GM19043 (cell line): ENCODE data around the gene PRM1.

Experiments used
- ATAC-seq: cut with Tn5 transposase; IDR thresholded peaks from one replicate; pipeline ENCODE4 v1.9.1; 2021; ENCODE audit warnings: low read depth; ENCODE audit not compliant: unreplicated experiment

Gene PRM1

GRCh38 chr16:11273721-11274324, 7.3 kb downstream of the PRM1 start:
- ATAC-seq, result no peak

- no peak for ATAC-seq
Measured at GRCh38 chr16:11272921-11273720, 8.0 kb downstream of the PRM1 start, which contains the start of gene PRM3. PRM3 (minus strand) TSS chr16:11273629; CDS start chr16:11273595, 34 bp downstream.

GRCh38 chr16:11272484-11272883, 8.6 kb downstream of the PRM1 start:
- no peak for ATAC-seq

GRCh38 chr16:11271610-11272009, 9.5 kb downstream of the PRM1 start:
- ATAC-seq, result no peak

- no peak for ATAC-seq
Measured at GRCh38 chr16:11270602-11271162, 10.4 kb downstream of the PRM1 start.

GRCh38 chr16:11268921-11269375, 12.2 kb downstream of the PRM1 start, which contains the start of gene TNP2:
TNP2 (minus strand) TSS chr16:11269325; CDS start chr16:11269262, 63 bp downstream.
- no peak for ATAC-seq

- no peak for ATAC-seq
Measured at GRCh38 chr16:11265124-11265523, 16.0 kb downstream of the PRM1 start.

GRCh38 chr16:11264155-11264832, 16.8 kb downstream of the PRM1 start:
- ATAC-seq, result no peak

GRCh38 chr16:11263737-11264136, 17.4 kb downstream of the PRM1 start:
- no peak for ATAC-seq

- ATAC-seq, result no peak
Measured at GRCh38 chr16:11262915-11263314, 18.2 kb downstream of the PRM1 start.

- ATAC-seq, result no peak
Measured at GRCh38 chr16:11260596-11260966, 20.5 kb downstream of the PRM1 start.

GRCh38 chr16:11259655-11260595, 21.2 kb downstream of the PRM1 start:
- ATAC-seq, result no peak

GRCh38 chr16:11258553-11259492, 22.3 kb downstream of the PRM1 start:
- ATAC-seq, result no peak

- no peak for ATAC-seq
Measured at GRCh38 chr16:11257131-11257938, 23.8 kb downstream of the PRM1 start.

GRCh38 chr16:11256661-11257130, 24.4 kb downstream of the PRM1 start:
- no peak for ATAC-seq

GRCh38 chr16:11255737-11256660, 25.1 kb downstream of the PRM1 start, which contains the start of gene SOCS1:
SOCS1 (minus strand) TSS chr16:11256204; CDS start chr16:11255478, 726 bp downstream.
- peak; percentile 47 for ATAC-seq
